ENCODE results near the gene CNST.
"Not testable (repeated sequence)": the region's sequence is repeated elsewhere in the genome, so short reads cannot be mapped to it uniquely, and the experiment has no call there.

The CNST gene

GRCh38 chr1:246683521-246683920 lies 117.3 kb downstream of the CNST start:
- Histone ChIP-seq H4K20me1 (no peaks in the 10 kb centered on the region), H3K4me1 (peaks cover 20 to 42% (median 40%) of the 10 kb centered on the region in 10 experiments), H3K27ac (no peak overlapping the region), H3K4me2 (no peak overlapping the region), H3K27me3 (no peaks in the 10 kb centered on the region), H3K4me3 (no peak overlapping the region), H3K9ac (no peak overlapping the region), H3K36me3 (no peaks in the 10 kb centered on the region), H3K9me3 (replicated peaks in 1 of 11) (peaks cover 0 to 9% (median 0%) of the 10 kb centered on the region in 11 experiments; a peak in 2 of 22 replicates)
- no peak for TF ChIP-seq Cebpa-rat (IDR thresholded peaks at IDR 0.05)

GRCh38 chr1:246687002-246687401 lies 120.7 kb downstream of the CNST start:
- no peaks in the 10 kb centered on the region for H4K20me1 ChIP-seq
- no peaks in the 10 kb centered on the region for H3K27me3 ChIP-seq
- H3K36me3 ChIP-seq, result no peaks in the 10 kb centered on the region
- no peak overlapping the region for H3K27ac ChIP-seq
- no peak for TF ChIP-seq Cebpa-rat (IDR thresholded peaks at IDR 0.05)
- no peak overlapping the region for H3K9ac ChIP-seq
- H3K9me3 ChIP-seq (replicated peaks in 1 of 11), result peaks cover 0 to 9% (median 0%) of the 10 kb centered on the region in 11 experiments; a peak in 2 of 22 replicates
- peaks cover 8 to 41% (median 29%) of the 10 kb centered on the region in 10 experiments for H3K4me1 ChIP-seq
- no peak overlapping the region for H3K4me3 ChIP-seq
- no peak overlapping the region for H3K4me2 ChIP-seq

DNA sequence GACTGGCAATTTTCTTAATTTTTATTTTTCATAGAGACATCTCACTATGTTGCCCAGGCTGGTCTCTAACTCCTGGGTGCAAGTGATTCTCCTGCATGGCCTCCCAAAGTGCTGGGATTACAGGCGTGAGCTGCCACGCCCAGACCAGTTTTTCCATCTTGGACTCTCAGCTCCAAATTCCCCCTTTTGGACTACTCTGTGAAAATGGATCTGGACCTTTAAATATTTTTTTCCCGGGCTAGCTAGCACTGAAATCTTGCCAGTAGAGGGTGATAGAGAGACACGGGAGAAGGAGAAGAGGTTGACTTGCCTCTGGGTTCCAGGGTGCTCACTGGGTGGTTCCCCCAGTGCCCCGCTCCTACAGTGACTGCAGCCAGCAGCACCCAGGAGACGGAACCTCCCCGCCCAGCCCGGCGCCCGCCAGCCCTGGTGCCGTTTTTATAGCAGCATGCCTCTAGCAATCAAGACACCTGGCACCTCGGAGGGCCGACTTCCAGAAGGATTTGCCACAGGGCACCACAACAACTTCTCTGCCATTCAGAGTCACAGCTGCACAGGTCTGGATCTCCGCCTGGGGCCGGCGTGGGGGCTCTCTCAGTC lies 123.3 kb downstream of the CNST start:
- H3K36me3 ChIP-seq, result no peaks in the 10 kb centered on the region
- H3K4me1 ChIP-seq, result peaks cover 5 to 33% (median 22%) of the 10 kb centered on the region in 10 experiments; a peak in 16 of 20 replicates
- H3K27me3 ChIP-seq, result no peaks in the 10 kb centered on the region
- H3K9me3 ChIP-seq (replicated peaks in 1 of 11), result peaks cover 19 to 22% (median 19%) of the 10 kb centered on the region in 11 experiments
- H3K27ac ChIP-seq, result peak overlapping the region in 6 of 11 experiments; percentile 6 to 45 (median 14); a peak in 5 of 22 replicates
- H3K4me3 ChIP-seq, result peak overlapping the region; percentile 35 to 64 (median 50); a peak in 19 of 20 replicates
- H4K20me1 ChIP-seq, result no peaks in the 10 kb centered on the region
- TF ChIP-seq Cebpa-rat (IDR thresholded peaks at IDR 0.05), result no peak
- peak overlapping the region; percentile 69 to 92 (median 84) for H3K4me2 ChIP-seq
- peak overlapping the region in 10 of 11 experiments; percentile 36 to 68 (median 60); a peak in 19 of 22 replicates for H3K9ac ChIP-seq

DNA sequence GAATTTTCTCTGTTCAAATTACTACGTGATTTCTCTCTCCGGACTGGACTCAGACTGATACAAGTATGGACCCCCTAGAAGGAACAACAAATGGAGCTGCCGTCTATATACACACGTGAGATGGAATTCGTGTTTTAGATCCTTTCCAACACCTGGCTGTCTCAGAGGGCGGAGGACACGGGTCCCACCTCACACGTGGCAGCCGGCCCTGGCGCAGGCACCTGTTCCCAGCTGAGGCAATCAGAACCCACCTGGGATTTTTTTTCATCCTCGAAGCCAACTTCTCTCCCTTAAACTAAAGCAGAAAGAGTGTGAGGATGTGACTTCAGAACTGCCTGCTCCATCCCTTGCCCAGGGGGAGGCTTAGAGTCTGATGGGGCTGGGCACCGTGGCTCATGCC lies 123.8 kb downstream of the CNST start:
- Histone ChIP-seq H3K36me3 (no peaks in the 10 kb centered on the region; a peak in 1 of 22 replicates), H3K4me3 (peak overlapping the region; percentile 35 to 64 (median 50); a peak in 18 of 20 replicates), H3K9ac (peak overlapping the region in 10 of 11 experiments; percentile 36 to 68 (median 60); a peak in 19 of 22 replicates), H3K9me3 (replicated peaks in 1 of 11) (peaks cover 25 to 28% (median 25%) of the 10 kb centered on the region in 11 experiments), H4K20me1 (no peaks in the 10 kb centered on the region), H3K4me2 (peak overlapping the region; percentile 69 to 92 (median 84)), H3K4me1 (peaks cover 5 to 33% (median 22%) of the 10 kb centered on the region in 10 experiments; a peak in 17 of 20 replicates), H3K27me3 (no peaks in the 10 kb centered on the region), H3K27ac (peak overlapping the region in 4 of 11 experiments; percentile 7 to 45 (median 14); a peak in 4 of 22 replicates)
- no peak for TF ChIP-seq Cebpa-rat (IDR thresholded peaks at IDR 0.05)

DNA sequence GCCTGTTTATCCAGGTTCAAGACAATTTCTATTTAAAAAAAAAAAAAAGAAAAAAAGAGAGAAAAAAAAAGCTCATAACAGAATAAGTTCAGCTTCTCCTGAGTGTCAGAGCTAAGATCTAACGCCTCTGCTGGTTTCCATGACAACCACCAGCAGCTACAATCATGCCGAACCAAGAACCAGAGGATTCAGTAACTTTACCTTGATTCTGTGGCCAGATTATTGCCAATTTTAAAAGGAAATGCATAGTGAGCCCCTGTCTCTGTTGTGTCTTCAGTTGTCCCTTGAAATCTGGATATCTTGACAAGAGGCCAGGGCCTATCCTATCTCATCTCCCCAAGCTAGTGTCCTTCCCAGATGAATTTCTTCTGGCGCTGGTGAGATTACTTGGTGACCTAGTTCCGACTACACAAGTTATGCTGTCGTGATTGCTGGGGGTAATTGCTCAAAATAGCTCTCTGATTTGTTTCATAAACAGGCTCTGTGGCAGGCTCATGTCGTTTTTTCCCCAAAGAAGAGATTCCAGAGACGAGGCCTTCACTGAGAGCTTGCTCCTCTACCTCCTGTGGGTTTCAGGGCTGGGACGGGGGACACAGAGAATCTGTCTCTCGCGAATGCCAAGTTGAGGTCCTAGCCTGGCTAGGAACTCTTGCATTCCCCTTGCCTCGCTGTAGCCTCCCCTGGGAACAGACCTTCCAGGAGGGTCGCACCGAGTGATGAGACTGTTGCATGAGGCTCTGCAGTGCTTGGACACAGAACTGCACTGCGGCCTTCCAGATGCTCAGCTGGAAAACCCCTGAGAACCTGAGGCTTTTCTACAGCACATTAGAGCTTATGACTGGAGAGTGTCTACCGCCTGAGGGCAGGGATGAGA lies 125.6 kb downstream of the CNST start:
- Histone ChIP-seq H3K27ac (peak overlapping the region in 1 of 11 experiments; percentile 5; a peak in 1 of 22 replicates), H3K9me3 (replicated peaks in 1 of 11) (peaks cover 30 to 41% (median 36%) of the 10 kb centered on the region in 11 experiments), H4K20me1 (no peaks in the 10 kb centered on the region), H3K36me3 (no peaks in the 10 kb centered on the region; a peak in 2 of 22 replicates), H3K4me3 (no peak overlapping the region), H3K9ac (0 out of 22 replicates have a peak overlapping the region, but pooled peaks of 1 of the 11 experiments have one; percentile 1), H3K4me2 (peak overlapping the region in 6 of 11 experiments; percentile 13 to 47 (median 16); a peak in 9 of 22 replicates), H3K27me3 (no peaks in the 10 kb centered on the region), H3K4me1 (peaks cover 7 to 42% (median 25%) of the 10 kb centered on the region in 10 experiments; a peak in 19 of 20 replicates)
- TF ChIP-seq Cebpa-rat (IDR thresholded peaks at IDR 0.05), result no peak

DNA sequence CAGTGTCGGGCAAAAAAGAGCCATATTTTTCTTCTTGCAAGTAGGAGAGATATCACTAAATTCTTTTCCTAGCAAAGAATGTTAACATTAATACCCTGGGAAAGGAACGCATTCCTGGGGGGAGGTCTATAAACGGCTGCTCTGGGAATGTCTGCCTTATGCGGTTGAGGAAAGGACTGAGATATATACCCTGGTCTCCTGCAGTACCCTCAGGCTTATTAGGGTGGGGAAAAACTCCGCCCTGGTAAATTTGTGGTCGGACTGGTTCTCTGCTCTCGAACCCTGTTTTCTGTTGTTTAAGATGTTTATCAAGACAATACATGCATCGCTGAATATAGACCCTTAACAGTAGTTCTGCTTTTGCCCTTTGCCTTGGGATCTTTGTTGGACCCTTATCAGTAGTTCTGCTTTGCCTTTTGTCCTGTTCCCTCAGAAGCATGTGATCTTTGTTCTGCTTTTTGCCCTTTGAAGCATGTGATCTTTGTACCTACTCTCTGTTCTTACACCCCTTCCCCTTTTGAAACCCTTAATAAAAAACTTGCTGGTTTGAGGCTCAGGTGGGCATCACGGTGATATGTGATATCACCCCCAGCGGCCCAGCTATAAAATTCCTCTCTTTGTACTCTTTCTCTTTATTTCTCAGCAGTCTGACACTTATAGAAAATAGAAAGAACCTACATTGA lies 128.1 kb downstream of the CNST start:
- H3K4me3 ChIP-seq, H3K9ac ChIP-seq, H3K36me3 ChIP-seq, H3K27me3 ChIP-seq, H3K27ac ChIP-seq, H4K20me1 ChIP-seq: not testable (repeated sequence)
- Histone ChIP-seq H3K9me3 (replicated peaks in 1 of 11) (peaks cover 30 to 41% (median 36%) of the 10 kb centered on the region in 11 experiments), H3K4me1 (peaks cover 11 to 64% (median 45%) of the 10 kb centered on the region in 10 experiments), H3K4me2 (0 out of 22 replicates have a peak overlapping the region, but pooled peaks of 1 of the 11 experiments have one; percentile 5)

- Histone ChIP-seq H3K4me1 (peaks cover 11 to 64% (median 47%) of the 10 kb centered on the region in 10 experiments), H3K9ac (no peak overlapping the region), H4K20me1 (no peaks in the 10 kb centered on the region), H3K4me3 (no peak overlapping the region), H3K36me3 (no peaks in the 10 kb centered on the region; a peak in 2 of 22 replicates), H3K27ac (no peak overlapping the region), H3K4me2 (0 out of 22 replicates have a peak overlapping the region, but pooled peaks of 1 of the 11 experiments have one; percentile 5), H3K9me3 (replicated peaks in 1 of 11) (peaks cover 30 to 41% (median 38%) of the 10 kb centered on the region in 11 experiments), H3K27me3 (no peaks in the 10 kb centered on the region)
- TF ChIP-seq Cebpa-rat (IDR thresholded peaks at IDR 0.05), result no peak
Observed at GRCh38 chr1:246695136-246695535, 128.9 kb downstream of the CNST start.

GRCh38 chr1:246695666-246696065 lies 129.4 kb downstream of the CNST start:
- no peak overlapping the region for H3K27ac ChIP-seq
- H3K9me3 ChIP-seq (replicated peaks in 1 of 11), result peaks cover 30 to 45% (median 41%) of the 10 kb centered on the region in 11 experiments
- H3K36me3 ChIP-seq, result no peaks in the 10 kb centered on the region; a peak in 2 of 22 replicates
- no peak overlapping the region for H3K9ac ChIP-seq
- no peak overlapping the region for H3K4me3 ChIP-seq
- TF ChIP-seq Cebpa-rat (IDR thresholded peaks at IDR 0.05), result no peak
- no peaks in the 10 kb centered on the region for H3K27me3 ChIP-seq
- no peak overlapping the region for H3K4me2 ChIP-seq
- H4K20me1 ChIP-seq, result no peaks in the 10 kb centered on the region
- H3K4me1 ChIP-seq, result peaks cover 10 to 63% (median 46%) of the 10 kb centered on the region in 10 experiments
